Frontal cortex (tissue), 1 donor: ENCODE data around the gene ZNF350. TPM values are rescaled to one million over a fixed set of nuclear protein-coding genes. Genes with fewer than 3 reads are reported as not detected.

ENCODE experiments used
- total RNA-seq: library from RNA; depleted of rRNA; stranded (reverse); fragments of >200 nt; gene quantifications from one replicate; pipeline ENCODE4 v1.2.3, GENCODE V29; 2014

ZNF350 gene
- total RNA-seq, 1 donor from 2014 or later = 20.8 TPM

Other genes starting within 250 kb of the ZNF350 start
- 4.5 TPM for gene FPR1, start 235.0 kb downstream of the ZNF350 start, total RNA-seq
- 0.41 TPM for gene FPR2, start 225.7 kb downstream of the ZNF350 start, total RNA-seq
- under 0.01 TPM for gene FPR3, start 191.7 kb downstream of the ZNF350 start, total RNA-seq
- gene ZNF577, start 98.9 kb downstream of the ZNF350 start, total RNA-seq = 64.8 TPM
- 41.2 TPM for gene ZNF649, start 81.8 kb downstream of the ZNF350 start, total RNA-seq
- 10.6 TPM for gene ZNF613, start 59.4 kb downstream of the ZNF350 start, total RNA-seq
- gene ZNF615, start 21.4 kb upstream of the ZNF350 start, total RNA-seq = 26.5 TPM
- gene ZNF614, start 41.5 kb upstream of the ZNF350 start, total RNA-seq = 32.6 TPM
- 18.8 TPM for gene ZNF432, start 62.0 kb upstream of the ZNF350 start, total RNA-seq
- gene ZNF841, start 108.9 kb upstream of the ZNF350 start, total RNA-seq = 52.6 TPM
- gene ZNF616, start 153.1 kb upstream of the ZNF350 start, total RNA-seq = 28.9 TPM
- 47.7 TPM for gene ZNF836, start 184.8 kb upstream of the ZNF350 start, total RNA-seq
- gene PPP2R1A, start 203.2 kb upstream of the ZNF350 start, total RNA-seq = 159 TPM